Measurements from ENCODE around the gene OR1J1.
A peak's percentile ranks its signal among the peaks of the same experiment; 100 is the strongest.

The OR1J1 gene

GRCh38 chr9:122477826-122478225 is at the start of gene OR1J1:
Gene OR1J1, minus strand, starts transcription at chr9:122477926. Its CDS starts 0 bp downstream, at chr9:122477926.
- no peak for DNase-seq (ENCODE audit: low read depth in 2 of 2)

GRCh38 chr9:122527193-122527592 is 49.5 kb upstream of the OR1J1 start, which contains the start of gene OR1N1:
Gene OR1N1, minus strand, starts transcription at chr9:122527293. Its CDS starts 0 bp downstream, at chr9:122527293.
- no peak for DNase-seq (ENCODE audit: low read depth in 2 of 2)

- peak; percentile 4 to 15 for DNase-seq (ENCODE audit: low read depth in 2 of 2)
These were observed 48.9 kb upstream of the OR1J1 start for GRCh38 chr9:122526602-122527001.

- DNase-seq (ENCODE audit: low read depth in 2 of 2), result no peak
These were observed 41.6 kb upstream of the OR1J1 start for GRCh38 chr9:122519376-122519775.

- no peak for DNase-seq (ENCODE audit: low read depth in 2 of 2)
These were observed 41.1 kb upstream of the OR1J1 start, which contains the start of gene OR1J4 for GRCh38 chr9:122518841-122519240. Gene OR1J4, plus strand, starts transcription at chr9:122519141. Its CDS starts 0 bp downstream, at chr9:122519141.

- DNase-seq (ENCODE audit: low read depth in 2 of 2), result no peak
These were observed 40.5 kb upstream of the OR1J1 start for GRCh38 chr9:122518226-122518625.

- DNase-seq (ENCODE audit: low read depth in 2 of 2), result no peak
These were observed 32.8 kb upstream of the OR1J1 start, which contains the start of gene OR1J2 for GRCh38 chr9:122510502-122510901. Gene OR1J2, plus strand, starts transcription at chr9:122510802. Its CDS starts 0 bp downstream, at chr9:122510802.

- DNase-seq (ENCODE audit: low read depth in 2 of 2), result no peak
These were observed 29.2 kb upstream of the OR1J1 start for GRCh38 chr9:122506964-122507363.

GRCh38 chr9:122498883-122499288 is 21.2 kb upstream of the OR1J1 start:
- DNase-seq (ENCODE audit: low read depth in 2 of 2), result no peak

GRCh38 chr9:122479062-122479461 is 1.3 kb upstream of the OR1J1 start:
- no peak for DNase-seq (ENCODE audit: low read depth in 2 of 2)

GRCh38 chr9:122477346-122477745 is 380 bp downstream of the OR1J1 start:
- DNase-seq (ENCODE audit: low read depth in 2 of 2), result no peak

GRCh38 chr9:122475717-122476116 is 2.0 kb downstream of the OR1J1 start:
- no peak for DNase-seq (ENCODE audit: low read depth in 2 of 2)

- DNase-seq (ENCODE audit: low read depth in 2 of 2), result no peak
These were observed 3.2 kb downstream of the OR1J1 start for GRCh38 chr9:122474561-122474960.

GRCh38 chr9:122468735-122469134 is 9.0 kb downstream of the OR1J1 start:
- DNase-seq (ENCODE audit: low read depth in 2 of 2), result no peak

GRCh38 chr9:122466456-122466855 is 11.3 kb downstream of the OR1J1 start:
- DNase-seq (ENCODE audit: low read depth in 2 of 2), result no peak

- DNase-seq (ENCODE audit: low read depth in 2 of 2), result peak; percentile 27 to 32
These were observed 12.8 kb downstream of the OR1J1 start for GRCh38 chr9:122464633-122465567.

GRCh38 chr9:122463828-122464632 is 13.7 kb downstream of the OR1J1 start:
- no peak for DNase-seq (ENCODE audit: low read depth in 2 of 2)

- no peak for DNase-seq (ENCODE audit: low read depth in 2 of 2)
These were observed 19.9 kb downstream of the OR1J1 start for GRCh38 chr9:122457787-122458186.

- no peak for DNase-seq (ENCODE audit: low read depth in 2 of 2)
These were observed 21.6 kb downstream of the OR1J1 start for GRCh38 chr9:122456123-122456522.

GRCh38 chr9:122453677-122454135 is 24.0 kb downstream of the OR1J1 start:
- no peak for DNase-seq (ENCODE audit: low read depth in 2 of 2)

- no peak for DNase-seq (ENCODE audit: low read depth in 2 of 2)
These were observed 30.8 kb downstream of the OR1J1 start for GRCh38 chr9:122446819-122447484.
